GM21423 (cell line): ENCODE data around the gene EN2.

Experiments
- ATAC-seq: cut with Tn5 transposase; IDR thresholded peaks from one replicate; pipeline ENCODE4 v1.9.1; 2021; ENCODE audit warnings: mild to moderate bottlenecking, moderate library complexity; ENCODE audit not compliant: unreplicated experiment

EN2 gene

DNA sequence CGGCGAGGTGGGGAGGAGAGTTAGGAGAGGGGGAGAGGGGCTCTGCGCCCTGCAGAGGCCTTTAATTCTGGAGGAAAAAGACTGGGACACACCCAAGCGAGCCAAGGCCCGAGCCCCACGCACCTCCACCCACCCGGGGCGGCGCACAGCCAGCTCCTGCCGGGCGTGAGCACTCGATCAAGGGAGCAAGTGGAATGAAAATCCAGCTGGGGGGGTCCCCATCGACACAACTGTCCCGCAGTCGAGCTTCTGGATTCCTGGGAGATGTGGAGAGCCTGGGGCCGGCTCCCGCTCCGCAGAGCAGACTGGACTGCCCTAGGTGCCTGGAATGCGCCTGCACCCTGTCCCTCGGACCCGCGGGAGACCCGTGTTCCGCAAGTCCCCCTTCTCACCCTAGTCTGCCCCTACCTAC, 7.4 kb upstream of the EN2 start:
- no peak for ATAC-seq

DNA sequence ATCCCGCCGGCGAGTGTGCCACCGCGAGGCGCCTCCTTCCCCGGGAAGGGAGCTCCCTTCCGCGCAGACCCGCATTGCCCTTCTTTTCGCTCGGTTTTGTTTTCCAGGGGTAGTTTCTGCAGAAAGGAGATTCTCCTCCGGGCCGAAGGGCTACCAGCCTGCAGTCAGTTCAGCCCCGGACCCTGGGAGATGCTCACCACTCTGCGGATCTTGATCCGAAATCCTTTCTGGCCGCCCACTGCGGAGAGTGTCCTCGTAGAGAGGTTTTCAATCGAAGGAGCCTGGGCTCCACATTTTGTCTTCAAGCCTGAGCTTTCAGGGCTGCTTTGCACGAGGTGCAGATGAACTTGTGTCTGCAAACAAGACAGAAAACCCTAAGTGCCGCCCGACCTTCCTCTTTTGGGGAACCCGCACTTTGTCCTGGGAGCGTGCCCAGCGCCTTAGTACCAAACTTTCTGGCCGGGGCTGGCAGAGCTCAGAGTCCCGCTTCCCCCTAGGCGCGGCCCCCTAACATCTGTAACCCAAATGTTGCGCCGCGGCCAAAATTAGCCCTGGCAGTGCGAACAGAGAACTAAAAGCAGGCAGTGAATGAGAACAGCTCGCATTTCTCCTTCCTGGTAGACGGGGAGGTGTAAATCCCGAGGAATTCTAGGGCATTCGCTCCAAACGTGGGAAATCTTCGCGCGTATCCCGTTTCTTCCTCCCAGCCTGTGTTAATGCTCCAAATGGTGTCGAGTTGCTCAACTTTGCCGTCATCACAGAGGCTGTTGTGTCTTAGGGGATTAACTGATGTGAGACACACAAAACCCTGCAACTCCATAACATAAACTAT, 6.7 kb upstream of the EN2 start:
- no peak for ATAC-seq

- no peak for ATAC-seq
Measured at GRCh38 chr7:155451840-155452239, 6.1 kb upstream of the EN2 start.

- no peak for ATAC-seq
Measured at GRCh38 chr7:155452505-155453295, 5.2 kb upstream of the EN2 start.

DNA sequence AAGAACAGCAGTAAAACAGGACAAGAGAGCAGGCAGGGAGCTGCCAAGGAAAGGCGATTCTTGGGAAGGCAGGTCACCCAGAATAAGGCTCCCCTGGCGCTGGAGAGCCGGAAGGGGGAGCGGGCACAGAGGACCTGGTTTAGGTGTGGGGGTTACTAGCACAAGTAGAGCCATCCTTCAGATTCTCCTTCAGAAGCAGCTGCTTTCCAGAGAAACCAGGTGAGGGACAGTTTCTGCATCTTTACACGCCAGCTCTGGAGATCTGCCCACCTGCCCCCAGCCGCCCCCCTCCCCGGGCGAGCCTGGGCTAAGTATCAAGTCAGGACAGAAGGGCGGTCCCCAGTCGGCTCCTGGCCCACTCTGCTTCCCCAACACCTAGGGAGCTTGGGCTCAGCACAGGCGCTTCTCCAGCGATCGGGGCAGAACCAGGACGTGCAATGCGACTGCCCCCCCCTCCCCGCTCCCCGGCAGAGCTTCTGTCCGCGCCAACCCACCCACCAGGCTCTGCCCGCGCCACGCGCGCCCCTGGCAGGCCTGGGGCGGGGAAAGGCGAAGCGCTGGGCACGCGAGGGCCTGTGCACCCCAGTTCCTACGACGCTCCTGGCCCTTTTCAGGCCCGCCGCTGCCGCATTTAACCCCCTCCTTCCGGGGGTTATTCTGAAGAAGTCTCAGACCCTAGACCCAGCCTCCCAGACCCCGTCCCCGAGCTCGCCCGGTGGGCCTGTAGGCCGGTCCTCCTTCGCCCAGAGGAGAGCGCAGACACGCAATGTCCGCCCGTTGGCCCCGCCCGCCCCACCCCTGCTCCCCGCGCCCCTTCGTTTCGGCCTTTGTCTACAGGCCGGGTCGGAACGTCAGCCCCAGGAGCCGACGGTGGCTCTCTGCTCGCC, 4.4 kb upstream of the EN2 start:
- no peak for ATAC-seq

DNA sequence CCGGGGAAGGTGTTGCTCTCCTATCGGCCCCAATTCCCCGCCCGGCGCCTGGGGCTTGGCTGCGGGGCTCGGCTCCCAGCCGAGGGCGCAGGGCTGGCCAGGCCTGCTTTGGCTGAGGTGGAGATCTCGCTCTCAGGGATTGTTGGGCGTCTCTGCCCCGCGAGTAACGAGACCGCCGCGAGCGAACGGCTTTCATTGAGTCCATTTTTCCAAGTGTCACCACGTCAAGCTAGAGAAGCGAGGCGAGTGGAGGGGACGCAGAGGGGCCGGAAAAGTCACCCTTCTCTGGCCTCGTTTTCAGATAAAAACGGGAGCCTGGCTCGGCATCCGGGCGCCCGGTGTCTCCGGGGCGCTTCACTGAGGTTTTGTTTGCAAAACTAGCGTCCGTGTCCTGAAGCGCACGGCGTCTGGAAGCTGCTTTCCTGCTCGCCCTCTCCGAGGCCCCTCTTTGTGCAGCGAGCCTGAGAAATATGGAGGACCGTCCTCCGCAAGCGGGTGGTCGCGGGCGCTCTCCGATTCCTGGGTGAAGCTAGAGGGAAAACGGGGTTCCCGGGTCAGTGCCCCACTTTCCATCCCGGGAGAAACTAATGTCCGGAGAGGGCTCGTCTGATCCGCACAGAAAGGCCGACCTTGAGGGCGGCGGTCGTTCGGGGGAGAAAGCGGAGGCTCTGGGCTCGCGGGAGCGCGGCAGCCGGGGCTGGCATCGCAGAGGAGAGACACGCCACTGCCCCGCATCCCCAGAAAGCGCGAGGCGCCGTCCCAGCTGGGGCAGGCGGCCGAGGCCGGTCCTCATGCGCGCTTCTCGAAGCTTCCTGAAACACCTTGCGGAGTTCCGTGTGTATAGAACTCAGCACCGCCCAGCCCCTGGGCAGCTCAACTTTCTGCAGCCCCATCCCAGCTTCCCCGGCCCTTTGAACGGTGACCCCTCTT, 3.5 kb upstream of the EN2 start:
- no peak for ATAC-seq

- ATAC-seq: no peak
Measured at GRCh38 chr7:155455132-155455693, 2.7 kb upstream of the EN2 start.

- no peak for ATAC-seq
Measured at GRCh38 chr7:155455776-155456737, 1.9 kb upstream of the EN2 start.

- ATAC-seq: no peak
Measured at GRCh38 chr7:155456738-155457543, 988 bp upstream of the EN2 start.

DNA sequence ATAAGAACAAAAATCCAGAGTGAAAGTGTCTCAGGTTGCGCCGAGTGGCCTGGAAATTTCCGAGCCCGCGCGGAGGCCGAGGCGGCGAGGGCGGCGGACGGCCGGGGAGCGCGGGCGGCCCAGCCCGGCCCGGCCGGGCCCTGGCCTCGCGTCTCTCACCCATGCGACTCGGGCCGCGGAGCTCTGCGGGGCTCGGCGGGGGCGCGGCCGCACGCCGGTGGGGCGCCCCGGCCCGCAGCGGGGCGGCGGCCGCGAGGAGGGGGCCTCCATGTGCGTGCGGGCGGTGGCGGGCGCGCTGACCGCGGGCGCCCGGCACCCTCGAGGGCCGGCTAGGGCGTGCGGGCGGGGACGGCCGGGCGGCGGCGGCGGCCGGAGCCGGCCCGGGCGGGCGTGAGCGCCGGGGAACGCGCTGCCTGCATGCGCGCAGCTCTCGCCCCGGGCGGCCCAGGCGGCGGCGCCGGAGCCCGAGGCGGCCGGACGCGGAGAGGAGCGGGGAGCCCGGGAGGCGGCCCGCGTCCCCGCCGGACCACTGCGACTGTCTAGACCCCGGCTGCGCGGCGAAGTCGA, 302 bp upstream of the EN2 start:
- ATAC-seq: no peak

DNA sequence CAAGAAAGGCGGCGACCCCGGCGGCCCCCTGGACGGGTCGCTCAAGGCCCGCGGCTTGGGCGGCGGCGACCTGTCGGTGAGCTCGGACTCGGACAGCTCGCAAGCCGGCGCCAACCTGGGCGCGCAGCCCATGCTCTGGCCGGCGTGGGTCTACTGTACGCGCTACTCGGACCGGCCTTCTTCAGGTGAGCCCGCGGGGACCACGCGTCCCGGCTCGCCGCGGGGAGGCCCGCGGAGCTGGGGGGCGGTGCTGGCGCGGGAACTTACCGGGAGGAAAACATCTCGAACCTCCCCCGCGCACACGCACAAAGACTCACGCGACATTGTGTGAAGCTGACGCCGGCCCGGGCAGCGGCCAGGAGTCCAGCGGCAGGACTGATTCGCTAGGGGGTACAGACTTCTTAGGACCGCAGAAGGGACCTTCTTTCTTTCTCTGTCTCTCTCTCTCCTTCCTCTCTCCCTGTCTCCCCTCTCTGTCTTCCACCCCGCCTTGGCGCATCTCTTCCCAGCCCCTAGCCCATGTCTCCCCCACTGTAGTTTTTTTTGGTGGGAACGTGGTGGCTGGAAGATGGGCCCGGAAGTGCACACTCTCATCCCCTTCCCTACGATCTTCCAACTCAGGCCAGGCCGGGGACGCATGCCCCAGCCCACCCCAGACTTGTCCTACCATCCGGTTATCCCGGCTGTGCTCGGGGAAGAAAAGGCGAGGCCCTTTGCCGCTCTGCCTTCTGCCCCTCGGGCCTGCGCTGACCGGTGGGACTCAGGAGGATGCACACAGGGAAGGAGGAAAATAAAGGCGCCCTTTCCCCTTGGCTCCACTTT, 1.2 kb downstream of the EN2 start:
- ATAC-seq: no peak

- ATAC-seq: no peak
Measured at GRCh38 chr7:155459700-155460461, 2.0 kb downstream of the EN2 start.

DNA sequence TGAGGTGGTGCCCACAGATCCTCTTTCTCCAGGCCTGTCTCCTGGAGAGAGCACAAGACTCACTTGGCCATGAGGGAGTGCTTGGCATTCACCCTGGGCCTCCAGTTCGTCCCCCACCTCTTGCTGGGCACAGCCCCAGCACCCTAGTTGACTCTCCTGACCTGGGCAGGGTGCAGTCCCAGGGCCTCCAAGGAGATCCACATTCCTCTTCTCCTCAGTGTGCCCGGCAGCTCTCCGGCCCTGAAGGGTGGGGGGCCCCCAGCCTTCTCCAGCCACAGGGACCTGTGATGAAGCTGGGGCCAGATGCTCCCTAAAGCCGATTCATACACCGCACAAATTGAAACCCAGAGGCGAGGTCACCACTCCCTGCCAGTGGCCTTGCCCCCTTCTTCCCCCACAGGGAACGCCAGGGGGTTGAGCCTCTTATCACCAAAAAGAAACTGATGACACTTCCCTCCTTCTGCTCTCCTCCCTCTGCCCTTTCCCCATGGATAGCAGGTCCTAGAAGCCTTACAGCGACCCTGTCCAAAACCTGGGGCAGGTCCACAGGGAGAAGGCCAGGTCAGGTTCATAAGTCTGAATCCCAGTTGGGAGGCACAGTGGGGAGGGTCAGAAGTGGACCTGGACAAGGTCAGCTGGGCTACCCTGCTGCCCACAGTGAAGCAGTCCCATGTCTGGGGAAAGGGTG, 3.1 kb downstream of the EN2 start:
- no peak for ATAC-seq

GRCh38 chr7:155461631-155462030, 3.7 kb downstream of the EN2 start:
- no peak for ATAC-seq

DNA sequence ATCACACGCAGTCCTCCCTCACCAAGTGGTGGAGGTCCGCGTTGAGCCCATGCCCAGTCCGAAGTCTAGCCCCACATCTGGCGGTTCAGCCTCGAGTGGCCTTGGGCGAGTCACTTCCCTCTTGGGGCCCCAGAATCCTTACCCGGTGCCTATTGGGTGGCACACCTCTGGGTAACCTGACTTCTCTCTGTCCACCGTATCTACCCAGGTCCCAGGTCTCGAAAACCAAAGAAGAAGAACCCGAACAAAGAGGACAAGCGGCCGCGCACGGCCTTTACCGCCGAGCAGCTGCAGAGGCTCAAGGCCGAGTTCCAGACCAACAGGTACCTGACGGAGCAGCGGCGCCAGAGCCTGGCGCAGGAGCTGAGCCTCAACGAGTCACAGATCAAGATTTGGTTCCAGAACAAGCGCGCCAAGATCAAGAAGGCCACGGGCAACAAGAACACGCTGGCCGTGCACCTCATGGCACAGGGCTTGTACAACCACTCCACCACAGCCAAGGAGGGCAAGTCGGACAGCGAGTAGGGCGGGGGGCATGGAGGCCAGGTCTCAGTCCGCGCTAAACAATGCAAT, 4.3 kb downstream of the EN2 start:
- ATAC-seq: no peak
